ENCODE results near the gene MARF1.
"Not testable (repeated sequence)": the region's sequence is repeated elsewhere in the genome, so short reads cannot be mapped to it uniquely, and the experiment has no call there.

The MARF1 gene

DNA sequence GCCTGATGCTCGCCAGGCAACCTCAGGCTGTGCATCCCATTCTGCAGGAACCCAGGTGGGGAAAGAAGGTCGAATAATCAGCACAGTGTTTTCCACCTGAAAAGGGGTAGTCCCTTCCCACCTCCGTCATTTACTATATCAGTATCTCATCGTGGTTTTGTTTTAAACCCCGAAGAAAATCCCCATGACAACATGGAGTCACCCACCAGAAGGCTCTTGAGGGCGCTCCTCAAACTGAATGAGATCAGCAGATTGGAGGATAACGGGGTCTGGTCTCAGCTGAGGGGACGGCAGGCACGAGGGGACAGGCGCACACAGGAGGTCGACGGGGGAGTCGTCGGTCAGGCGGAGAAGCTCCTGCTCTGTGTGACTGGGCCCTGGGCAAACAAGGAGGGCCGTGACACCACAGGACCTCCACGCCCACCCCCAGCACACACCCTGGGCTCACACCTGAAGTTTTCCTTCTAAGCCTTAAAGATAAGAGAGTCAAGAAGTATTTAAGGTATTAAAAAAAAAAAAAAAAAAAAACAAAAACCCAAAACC, 44.2 kb downstream of the MARF1 start:
- no peak for DNase-seq

GRCh38 chr16:15597822-15598647, 44.9 kb downstream of the MARF1 start:
- no peak for DNase-seq

GRCh38 chr16:15597135-15597534, 45.8 kb downstream of the MARF1 start:
- no peak for DNase-seq

GRCh38 chr16:15594711-15595320, 48.1 kb downstream of the MARF1 start:
- no peak for DNase-seq

GRCh38 chr16:15593235-15593634, 49.7 kb downstream of the MARF1 start:
- no peak for DNase-seq

DNA sequence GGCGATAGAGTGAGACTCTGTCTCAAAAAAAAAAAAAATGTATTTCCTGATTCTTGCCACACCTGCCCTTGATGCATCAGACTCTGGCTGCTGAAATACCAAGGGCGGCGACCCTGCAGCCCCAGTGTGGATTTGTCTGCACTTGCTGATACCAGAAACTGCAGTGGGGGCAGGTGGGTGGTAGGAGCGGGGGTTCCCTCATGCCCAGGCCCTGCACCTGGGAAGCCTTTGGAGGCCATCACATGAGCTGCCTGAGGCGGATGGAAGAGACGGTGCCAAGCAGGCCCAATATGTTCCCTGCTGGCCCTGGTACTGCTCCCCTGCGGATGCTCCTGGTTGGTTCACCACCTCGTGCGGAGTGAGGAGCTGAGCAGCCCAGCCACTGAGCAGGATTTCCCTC, 50.6 kb downstream of the MARF1 start:
- DNase-seq = no peak

- no peak for DNase-seq
Observed at GRCh38 chr16:15587152-15587825, 55.7 kb downstream of the MARF1 start.

GRCh38 chr16:15586716-15587115, 56.2 kb downstream of the MARF1 start:
- DNase-seq = no peak

GRCh38 chr16:15585956-15586355, 57.0 kb downstream of the MARF1 start:
- DNase-seq = no peak

DNA sequence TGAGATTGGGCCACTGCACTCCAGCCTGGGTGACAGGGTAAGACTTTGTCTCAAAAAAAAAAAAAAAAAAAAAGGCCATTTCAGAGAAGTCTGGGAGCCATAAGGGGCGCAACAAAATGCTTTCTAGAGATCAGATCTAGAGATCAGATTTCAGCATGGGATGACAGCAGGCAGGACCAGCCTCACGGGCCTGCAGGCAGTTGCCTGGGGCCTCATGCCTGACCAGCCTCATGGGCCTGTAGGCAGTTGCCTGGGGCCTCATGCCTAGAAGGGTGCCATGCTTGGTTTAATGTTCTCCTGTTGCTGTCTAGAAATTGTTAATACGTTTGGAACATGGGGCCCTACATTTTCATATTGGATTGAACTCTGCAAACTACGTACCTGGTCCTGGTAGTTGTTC, 59.4 kb downstream of the MARF1 start:
- no peak for DNase-seq

GRCh38 chr16:15581127-15581815, 61.7 kb downstream of the MARF1 start:
- DNase-seq = no peak

GRCh38 chr16:15578824-15579223, 64.1 kb downstream of the MARF1 start:
- no peak for DNase-seq

GRCh38 chr16:15576960-15577958, 65.7 kb downstream of the MARF1 start:
- no peak for DNase-seq

DNA sequence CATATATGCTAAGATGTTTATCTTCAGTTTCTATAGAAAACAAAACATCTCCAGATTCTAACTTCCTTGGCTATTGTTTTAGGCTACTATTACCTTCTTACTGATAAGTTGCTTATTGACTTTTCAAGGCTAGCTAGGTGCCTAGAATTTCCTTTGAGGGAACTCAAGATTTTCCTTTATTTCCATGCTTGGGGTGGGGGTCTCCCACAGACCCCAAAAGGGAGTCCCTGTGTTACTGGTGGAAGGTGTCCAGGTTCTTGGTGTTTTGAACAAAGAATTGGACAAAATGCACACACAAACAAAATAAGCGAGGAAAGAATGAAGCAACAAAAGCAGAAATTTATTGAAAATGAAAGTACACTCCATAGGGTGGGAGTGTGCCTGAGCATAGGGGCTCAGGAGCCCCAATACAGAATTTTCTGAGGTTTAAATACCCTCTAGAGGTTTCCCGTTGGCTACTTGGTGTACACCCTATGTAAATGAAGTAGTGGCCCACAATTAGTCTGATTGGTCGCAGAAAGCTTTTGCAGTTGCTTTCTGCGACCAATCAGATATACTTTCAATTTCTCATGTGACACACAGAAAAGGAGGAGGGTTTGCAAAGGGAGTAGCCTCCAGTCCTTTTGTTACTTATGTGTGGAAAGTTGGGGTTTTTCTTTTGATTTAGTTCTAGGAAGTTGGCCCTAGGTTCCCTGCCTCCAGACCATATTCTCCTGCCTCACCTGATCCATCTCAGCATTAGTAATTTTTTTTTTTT, 67.5 kb downstream of the MARF1 start:
- no peak for DNase-seq

DNA sequence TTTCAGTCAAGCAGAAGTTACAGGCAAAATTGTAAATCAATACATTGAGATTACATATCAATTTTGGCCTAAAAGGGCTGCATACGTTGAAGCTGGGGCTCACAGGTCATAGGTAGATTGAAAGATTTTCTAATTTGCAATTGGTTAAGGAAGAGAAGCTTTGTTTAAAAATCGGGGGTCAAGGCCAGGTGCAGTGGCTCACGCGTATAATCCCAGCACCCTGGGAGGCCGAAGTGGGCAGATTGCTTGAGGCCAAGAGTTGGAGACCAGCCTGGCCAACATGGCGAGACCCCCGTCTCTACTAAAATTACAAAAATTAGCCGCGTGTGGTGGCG, 68.4 kb downstream of the MARF1 start:
- DNase-seq = no peak

DNA sequence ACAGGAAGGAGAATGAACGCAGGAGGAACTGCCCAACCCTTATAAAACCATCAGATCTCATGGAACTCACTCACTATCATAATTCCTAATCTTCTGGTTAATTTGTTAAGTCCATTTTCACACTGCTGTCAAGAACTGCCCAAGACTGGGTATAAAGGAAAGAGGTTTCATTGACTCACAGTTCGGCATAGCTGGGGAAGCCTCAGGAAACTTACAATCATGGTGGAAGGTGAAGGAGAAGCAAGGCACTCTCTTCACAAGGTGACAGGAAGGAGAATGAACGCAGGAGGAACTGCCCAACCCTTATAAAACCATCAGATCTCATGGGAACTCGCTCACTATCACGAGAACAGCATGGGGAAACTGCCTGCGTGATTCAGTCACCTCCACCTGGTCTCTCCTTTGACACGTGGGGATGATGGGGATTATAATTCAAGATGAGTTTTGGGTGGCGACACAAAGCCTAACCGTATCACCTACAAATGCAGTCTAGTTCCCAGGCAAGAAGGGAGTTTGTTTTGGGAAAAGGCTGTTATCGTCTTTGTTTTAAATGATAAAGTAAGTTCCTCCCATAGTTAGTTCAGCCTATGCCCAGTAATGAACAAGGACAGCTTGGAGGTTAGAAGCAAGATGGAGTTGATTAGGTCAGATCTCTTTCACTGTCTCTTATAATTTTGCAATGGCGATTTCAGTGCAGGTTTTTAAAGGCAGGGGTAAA, 68.9 kb downstream of the MARF1 start:
- DNase-seq = not testable (repeated sequence)

DNA sequence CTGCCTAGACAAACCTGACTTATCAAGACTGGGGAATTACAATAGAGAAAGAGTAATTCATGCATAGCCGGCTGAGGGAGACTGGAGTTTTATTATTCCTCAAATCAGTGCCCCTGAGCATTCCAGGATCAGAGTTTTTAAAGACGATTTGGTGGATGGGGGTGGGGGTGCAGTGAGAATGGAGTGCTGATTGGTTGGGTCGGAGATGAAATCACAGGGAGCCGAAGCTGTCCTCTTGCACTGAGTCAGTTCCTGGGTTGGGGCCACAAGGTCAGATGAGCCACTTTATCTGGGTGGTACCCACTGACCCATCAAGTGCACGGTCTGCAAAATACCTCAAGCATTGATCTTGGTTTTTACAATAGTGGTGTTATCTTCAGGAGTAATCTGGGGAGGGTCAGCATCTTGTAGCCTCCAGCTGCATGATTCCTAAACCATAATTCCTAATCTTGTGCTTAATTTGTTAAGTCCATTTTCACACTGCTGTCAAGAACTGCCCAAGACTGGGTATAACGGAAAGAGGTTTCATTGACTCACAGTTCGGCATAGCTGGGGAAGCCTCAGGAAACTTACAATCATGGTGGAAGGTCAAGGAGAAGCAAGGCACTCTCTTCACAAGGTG, 69.6 kb downstream of the MARF1 start:
- DNase-seq = no peak

DNA sequence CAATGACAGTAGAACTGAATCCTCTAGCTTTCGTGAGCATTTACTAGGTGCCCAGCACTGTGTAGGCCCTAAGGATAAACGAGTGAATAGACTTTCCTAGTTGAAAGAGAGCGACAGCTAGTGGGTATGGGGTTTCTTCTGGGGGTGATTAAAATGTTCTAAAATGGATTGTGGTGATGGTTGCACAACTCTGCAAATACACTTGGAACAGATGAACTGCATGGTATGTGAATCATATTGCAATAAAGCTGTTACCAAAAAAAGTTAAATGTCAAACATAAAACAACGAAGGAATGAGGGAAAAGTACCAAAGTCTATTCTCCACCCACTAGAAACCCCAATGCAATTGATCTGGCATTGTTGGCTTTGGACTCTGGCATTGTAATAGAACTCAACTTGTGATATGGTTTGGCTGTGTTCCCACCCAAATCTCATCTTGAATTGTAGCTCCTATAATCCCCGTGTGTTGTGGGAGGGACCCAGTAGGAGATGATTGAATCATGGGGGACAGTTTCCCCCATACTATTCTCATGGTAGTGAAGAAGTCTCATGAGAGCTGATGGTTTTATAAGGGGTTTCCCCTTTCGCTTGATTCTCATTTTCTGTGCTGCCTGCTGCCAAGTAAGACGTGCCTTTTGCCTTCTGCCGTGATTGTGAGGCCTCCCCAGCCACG, 70.5 kb downstream of the MARF1 start:
- DNase-seq = no peak

DNA sequence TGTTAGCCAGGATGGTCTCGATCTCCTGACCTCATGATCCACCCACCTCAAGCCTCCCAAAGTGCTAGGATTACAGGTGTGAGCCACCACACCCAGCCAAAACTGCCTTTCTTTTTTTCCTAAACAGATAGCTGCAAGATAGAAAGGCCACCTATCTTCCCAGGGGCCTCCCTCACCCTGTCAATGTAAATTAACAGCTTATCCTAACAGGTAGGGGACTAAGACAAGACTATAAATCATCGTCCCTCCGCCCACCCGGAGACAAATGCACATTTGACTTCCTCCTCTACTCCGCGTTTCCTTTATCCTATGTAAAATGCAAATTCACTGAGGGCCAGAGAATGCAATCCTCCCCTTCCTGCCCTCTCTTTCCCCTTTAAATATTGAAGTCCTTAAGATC, 71.4 kb downstream of the MARF1 start:
- DNase-seq = no peak
